OCI-M2 (cell line): ENCODE results near the gene FCRL1.

Source experiments
- DNase-seq: peaks from one replicate; lab custom pipeline; 2025; ENCODE audit not compliant: unreplicated experiment; lab: John Stamatoyannopoulos, UW

Gene FCRL1

DNA sequence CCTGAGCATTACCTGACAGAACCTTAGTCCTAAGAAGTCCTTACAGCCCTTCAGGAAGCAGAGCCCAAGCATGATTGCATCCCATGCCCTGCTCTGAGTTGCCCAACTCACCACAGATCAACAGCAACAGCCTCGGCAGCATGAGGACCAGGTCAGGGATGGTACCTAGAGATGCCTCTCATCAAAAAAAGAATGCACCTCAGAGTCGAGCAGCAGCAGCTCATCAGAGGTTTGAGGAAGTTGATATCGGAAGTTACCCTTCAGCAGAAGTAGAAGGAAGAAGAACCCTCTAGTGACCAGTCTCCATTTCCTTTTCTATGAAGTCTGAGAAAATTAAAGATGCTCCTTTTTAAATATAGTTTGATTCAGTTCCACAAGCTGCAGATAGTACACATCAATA is at the start of gene FCRL1:
Gene FCRL1, minus strand, starts transcription at position 225 of the 400 bp plus-strand sequence. Its CDS starts 83 bp downstream, at position 142.
- DNase-seq: no peak

DNA sequence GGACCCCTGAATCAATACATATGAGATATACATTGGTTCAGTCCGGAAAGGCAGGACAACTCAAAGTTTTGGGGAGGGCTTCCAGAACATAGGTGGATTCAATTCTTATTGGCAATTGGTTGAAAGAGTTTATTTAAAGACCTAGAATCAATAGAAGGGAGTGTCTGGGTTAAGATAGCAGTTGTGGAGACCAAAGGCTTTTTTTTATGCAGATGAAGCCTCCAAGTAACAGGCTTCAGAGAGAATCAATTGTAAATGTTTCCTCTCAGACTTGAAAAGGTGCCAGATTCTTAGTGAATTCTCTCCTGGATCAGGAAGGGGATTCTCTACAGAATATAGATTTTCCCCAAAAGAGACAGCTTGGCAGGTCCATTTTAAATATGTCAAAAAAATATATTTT is 48.7 kb upstream of the FCRL1 start:
- no peak for DNase-seq

DNA sequence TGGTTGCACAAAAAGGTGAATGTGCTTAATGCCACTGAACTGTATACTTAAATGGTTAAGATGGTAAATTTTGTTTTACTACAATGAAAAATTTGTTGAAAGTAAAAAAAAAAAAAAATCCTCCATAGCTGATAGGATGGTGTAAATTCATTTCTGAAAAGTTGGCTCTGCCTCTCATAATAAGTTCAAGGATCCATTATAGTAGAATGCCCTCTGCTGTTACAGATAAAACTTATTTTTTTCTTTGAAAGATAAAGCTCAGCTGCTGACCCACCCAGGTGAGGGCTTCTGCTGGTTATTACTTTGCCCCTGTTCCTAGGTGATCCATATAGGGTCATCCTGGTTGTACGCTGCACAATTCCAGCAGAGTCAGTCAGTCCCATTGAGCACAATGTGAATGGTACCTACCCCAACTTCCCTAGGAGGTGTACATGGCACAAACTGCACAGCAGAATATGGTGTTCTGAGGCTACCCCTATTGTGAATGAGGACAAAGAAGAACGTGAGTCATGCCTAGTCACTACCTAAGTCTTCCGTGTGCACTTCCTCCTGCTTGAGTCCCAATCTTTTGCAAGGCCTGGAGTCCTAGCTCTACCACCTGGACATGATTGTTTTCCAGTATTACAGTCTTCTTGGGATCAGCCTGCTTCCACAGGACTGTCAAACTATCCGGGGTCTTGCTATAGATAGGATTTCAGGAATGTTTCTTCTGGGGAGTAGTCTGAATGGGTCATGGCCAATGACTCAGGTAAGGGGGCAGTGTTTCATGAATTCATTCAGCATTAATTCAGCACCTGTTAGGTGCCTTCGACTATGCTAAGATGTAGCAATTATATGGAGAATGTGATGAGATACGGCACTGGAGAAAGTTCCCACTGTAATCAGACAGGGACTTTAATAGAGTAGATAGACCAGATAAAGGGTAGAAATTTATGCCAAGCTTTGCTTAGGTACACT is 42.5 kb upstream of the FCRL1 start:
- no peak for DNase-seq

GRCh38 chr1:157856538-157856937 is 36.6 kb upstream of the FCRL1 start:
- DNase-seq: no peak

DNA sequence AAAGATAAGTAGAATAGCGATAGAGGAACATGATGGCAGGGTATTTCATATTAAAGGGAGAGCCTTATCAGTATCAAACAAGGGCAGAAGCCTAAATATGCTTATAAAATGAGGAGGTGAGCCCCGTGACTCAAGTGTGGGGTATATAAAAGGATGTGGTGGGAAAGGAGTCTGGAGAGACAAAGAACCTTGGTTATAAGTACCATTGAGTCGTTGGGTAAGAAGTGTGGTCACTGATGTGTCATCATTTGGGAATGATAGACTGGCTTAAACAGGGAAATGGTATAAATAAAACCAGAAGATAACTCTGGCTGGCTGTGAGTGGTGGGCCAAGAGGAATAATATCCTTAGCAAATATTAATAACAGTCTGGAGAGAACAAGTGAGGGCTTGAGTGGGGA is 32.6 kb upstream of the FCRL1 start:
- no peak for DNase-seq

DNA sequence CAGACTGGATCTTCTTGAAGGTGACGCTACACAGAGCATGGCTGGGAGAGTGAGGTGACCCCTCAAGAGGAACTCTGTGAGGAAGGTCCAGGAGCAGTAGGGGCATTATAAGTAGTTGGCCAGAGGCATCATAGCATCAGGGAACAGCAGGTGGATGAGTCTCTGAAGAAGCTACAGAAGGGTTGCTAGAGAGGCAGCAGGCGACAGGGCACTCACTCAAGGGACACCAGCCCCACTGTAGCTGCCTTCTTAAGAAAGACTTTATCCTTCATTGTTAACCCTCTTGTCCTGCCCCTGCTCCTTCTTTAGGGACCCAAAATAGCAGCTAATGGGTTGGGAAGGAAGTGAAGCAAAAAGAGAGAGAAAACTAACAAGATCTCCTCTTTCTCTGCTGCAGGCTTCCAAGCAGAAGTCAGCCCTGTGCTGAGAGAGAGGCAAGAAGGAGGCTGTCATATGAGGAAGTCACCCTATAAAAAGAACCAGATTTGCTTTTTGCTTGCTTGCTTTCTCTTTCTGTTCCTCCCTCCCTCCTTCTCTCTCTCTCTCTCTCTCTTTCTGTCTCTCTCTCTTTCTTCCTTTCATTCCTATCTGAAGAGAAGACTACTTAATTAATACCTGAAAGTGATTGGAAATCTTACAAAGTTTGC is 29.4 kb upstream of the FCRL1 start:
- DNase-seq: no peak

DNA sequence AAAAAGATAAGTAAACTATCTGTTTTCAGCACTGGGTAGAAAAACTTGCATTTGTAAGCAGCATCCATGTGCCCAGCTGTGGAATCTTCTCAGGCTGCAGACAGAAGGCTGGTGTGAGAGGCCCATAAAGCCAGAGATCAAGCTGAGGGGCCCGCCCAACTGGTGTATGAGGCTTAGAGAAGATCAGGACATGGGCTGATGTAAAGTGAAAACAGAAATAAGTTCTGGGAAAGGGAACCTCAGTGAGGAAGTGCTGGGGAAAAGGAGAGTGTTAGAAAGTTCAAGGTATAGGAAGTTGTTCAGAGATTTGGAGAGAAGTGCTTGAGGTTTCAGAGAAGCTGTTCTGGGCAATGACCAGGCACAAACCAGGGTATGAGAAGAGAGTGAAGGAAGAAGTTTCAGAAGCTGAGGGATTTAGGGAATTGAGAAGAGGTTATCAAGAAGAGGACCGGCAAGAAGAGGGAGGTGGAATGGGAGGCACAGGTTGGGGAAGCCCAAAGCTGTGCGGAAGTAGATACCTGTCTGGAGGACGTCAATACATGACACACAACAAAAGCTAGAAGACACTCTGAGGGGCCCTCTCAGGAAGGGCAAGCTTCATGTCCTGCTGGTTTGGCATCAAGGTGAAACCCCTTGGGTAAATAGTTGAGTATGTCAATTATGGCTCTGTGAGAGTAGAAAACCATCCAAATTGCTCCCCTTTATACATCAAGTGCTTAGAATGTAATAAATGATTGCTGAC is 24.3 kb upstream of the FCRL1 start:
- no peak for DNase-seq

GRCh38 chr1:157842939-157843338 is 23.0 kb upstream of the FCRL1 start:
- no peak for DNase-seq

GRCh38 chr1:157841708-157842107 is 21.8 kb upstream of the FCRL1 start, which contains the start of gene CD5L:
Gene CD5L, minus strand, starts transcription at chr1:157841808. Its CDS starts 107 bp downstream, at chr1:157841701.
- no peak for DNase-seq

DNA sequence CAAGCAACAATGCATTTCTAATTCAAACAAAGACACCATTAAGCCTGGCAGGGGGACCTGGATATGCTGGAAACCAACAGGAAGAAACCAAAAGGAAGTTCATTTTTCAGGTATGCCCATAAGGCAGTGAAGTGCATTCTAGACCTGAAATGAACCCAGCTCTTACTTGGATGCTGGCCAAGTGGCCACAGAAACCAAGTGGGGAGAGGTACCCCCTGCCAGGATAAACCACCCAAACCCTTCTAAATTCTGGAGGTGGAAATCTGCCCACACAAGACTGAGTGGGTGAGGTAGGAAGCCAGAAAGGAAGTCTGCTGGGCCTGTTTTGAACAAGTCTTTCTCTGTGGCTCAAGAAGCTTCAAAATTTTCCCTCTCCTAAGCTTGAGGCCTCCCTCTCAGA is 19.0 kb upstream of the FCRL1 start:
- DNase-seq: no peak

DNA sequence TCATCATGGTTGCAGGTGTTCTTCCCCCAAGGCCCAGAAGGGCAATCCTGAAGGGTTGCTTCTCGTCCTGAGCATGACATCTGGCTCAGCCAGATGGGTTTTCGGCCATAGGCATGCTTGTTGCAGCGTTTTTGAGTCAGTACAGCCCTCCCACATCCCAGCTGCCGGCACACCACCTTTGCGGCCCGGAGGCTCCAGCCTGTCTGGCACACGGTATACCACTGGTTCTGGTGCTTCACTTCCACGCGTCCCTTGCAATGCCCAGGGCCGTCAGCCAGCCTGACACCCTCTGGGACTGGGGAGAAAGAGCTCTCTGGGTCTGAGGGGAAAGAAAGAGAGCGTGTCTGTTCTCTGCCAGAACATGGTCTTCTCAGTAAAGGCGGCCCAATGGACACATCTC is 14.5 kb upstream of the FCRL1 start:
- DNase-seq: no peak

DNA sequence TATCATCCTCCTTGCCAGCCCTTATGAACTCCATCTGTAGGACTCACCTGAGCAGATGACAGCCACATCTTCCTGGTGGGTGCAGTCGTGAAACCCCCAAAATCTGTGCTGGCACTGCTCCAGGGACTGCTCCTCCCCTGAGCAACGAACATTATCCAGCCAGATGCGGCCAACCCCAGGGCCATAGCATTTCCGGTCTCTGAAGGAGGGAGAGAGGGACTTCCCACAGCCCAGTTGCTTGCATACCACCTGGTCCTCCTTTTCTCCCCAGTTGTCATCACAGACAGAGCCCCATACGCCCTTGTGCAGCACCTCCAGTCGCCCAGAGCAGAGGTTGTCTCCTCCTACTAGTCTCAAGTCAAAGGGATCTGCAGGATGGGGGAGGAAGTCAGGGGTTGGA is 13.2 kb upstream of the FCRL1 start:
- no peak for DNase-seq

- DNase-seq: no peak
Observed at GRCh38 chr1:157831968-157832626, 12.2 kb upstream of the FCRL1 start.

DNA sequence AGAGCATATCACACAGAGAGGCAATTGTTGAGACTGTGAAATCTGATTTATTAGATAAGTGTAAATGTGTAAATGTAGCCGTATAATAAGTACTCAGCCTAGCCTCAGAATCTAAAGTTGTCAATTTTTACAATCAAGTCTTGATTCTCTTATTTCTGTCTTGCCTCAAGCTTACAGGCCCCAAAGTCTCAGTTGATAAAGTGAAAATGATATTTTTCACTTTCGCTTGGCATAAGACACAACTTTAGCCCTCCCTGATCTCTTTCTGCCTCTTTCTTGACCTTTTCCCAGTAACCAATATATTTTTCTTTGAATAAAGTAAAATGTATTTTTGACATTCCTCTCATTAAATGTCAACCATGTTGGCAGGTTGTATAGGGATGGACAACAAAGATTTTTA is 11.0 kb upstream of the FCRL1 start:
- DNase-seq: no peak

GRCh38 chr1:157829711-157830110 is 9.8 kb upstream of the FCRL1 start:
- no peak for DNase-seq

- no peak for DNase-seq
Observed at GRCh38 chr1:157829210-157829609, 9.3 kb upstream of the FCRL1 start.

- DNase-seq: no peak
Observed at GRCh38 chr1:157820299-157820698, 379 bp upstream of the FCRL1 start.

GRCh38 chr1:157819215-157819614 is 705 bp downstream of the FCRL1 start:
- no peak for DNase-seq

GRCh38 chr1:157813269-157813668 is 6.7 kb downstream of the FCRL1 start:
- no peak for DNase-seq

- DNase-seq: no peak
Observed at GRCh38 chr1:157806431-157807149, 13.3 kb downstream of the FCRL1 start.
